ENCODE measurements around the gene RNF215. TPM values are rescaled to one million over a fixed set of nuclear protein-coding genes. Genes with fewer than 3 reads are reported as not detected.
A peak's percentile ranks its signal among the peaks of the same experiment; 100 is the strongest.

Gene RNF215
- total and polyA plus RNA-seq, 3 experiments from 2014 or later: 0.22 to 7.9 (median 6.3) TPM

- H3K36me3 ChIP-seq (ENCODE audit: insufficient read depth, low read length): no peaks in the 10 kb centered on the region
- H3K4me1 ChIP-seq (ENCODE audit: insufficient read depth, low read length): peaks cover 21% of the 10 kb centered on the region
- H3K27ac Mint-ChIP-seq: peak overlapping the region in 6 of 8 donors; percentile 4 to 98 (median 80)
- ChIA-PET POLR2A (interaction anchor here (0.6 to 1.7 kb wide), 3 partner anchors 33 to 107 kb away, joined by 3 to 6 read pairs (median 5); partner anchors contain the start of gene CASTOR1), CTCF (interaction anchor here (0.7 to 11.0 kb wide), 16 partner anchors 10 to 283 kb away, joined by 3 to 246 read pairs (median 5); partner anchors contain the start of genes CASTOR1 and MTFP1)
- H3K27ac ChIP-seq (ENCODE audit: low read depth, low read length): no peak overlapping the region
- H3K4me3 Mint-ChIP-seq: peak overlapping the region in 1 of 7 donors; percentile 40
- peaks cover 11 to 23% (median 11%) of the 10 kb centered on the region in 3 donors for H3K4me1 Mint-ChIP-seq
- DNase-seq: peak; percentile 64 to 84 (median 74)
- H3K27me3 Mint-ChIP-seq: peaks cover 17 to 39% of the 10 kb centered on the region in 2 donors
- H3K9me3 ChIP-seq (ENCODE audit: low read length): no peaks in the 10 kb centered on the region
- H3K36me3 Mint-ChIP-seq: no peaks in the 10 kb centered on the region
- no peak overlapping the region for H3K4me3 ChIP-seq (ENCODE audit: low read length)
- H3K27me3 ChIP-seq (ENCODE audit: insufficient read depth, low read length, poor library complexity, severe bottlenecking): peaks cover 6% of the 10 kb centered on the region
- no peaks in the 10 kb centered on the region for H3K9me3 Mint-ChIP-seq
Observed at GRCh38 chr22:30390974-30391691, 3.9 kb upstream of the RNF215 start.

- ChIA-PET POLR2A (no interaction called here), CTCF (interaction anchor here (0.7 to 11.0 kb wide), 15 partner anchors 12 to 279 kb away, joined by 3 to 246 read pairs (median 5); partner anchors contain the start of genes CASTOR1, CCDC157 and SF3A1)
- Mint-ChIP-seq H3K4me1 (peaks cover 10 to 20% (median 12%) of the 10 kb centered on the region in 3 donors), H3K36me3 (peaks cover 0 to 2% (median 0%) of the 10 kb centered on the region in 3 donors), H3K9me3 (no peaks in the 10 kb centered on the region), H3K27ac (peak overlapping the region in 3 of 8 donors; percentile 45 to 84 (median 77)), H3K4me3 (peak overlapping the region; percentile 63 to 93 (median 77)), H3K27me3 (peaks cover 4 to 12% of the 10 kb centered on the region in 2 donors)
- H3K4me3 ChIP-seq (ENCODE audit: low read length): peak overlapping the region; percentile 22
- peaks cover 4% of the 10 kb centered on the region for H3K4me1 ChIP-seq (ENCODE audit: insufficient read depth, low read length)
- no peaks in the 10 kb centered on the region for H3K36me3 ChIP-seq (ENCODE audit: insufficient read depth, low read length)
- H3K27me3 ChIP-seq (ENCODE audit: insufficient read depth, low read length, poor library complexity, severe bottlenecking): no peaks in the 10 kb centered on the region
- peak in 1 of 5 donors; percentile 39 for DNase-seq
- H3K27ac ChIP-seq (ENCODE audit: low read depth, low read length): no peak overlapping the region
- no peaks in the 10 kb centered on the region for H3K9me3 ChIP-seq (ENCODE audit: low read length)
Observed at GRCh38 chr22:30386608-30386959, 627 bp downstream of the RNF215 start.

- ChIA-PET POLR2A (no interaction called here), CTCF (interaction anchor here (0.7 to 11.0 kb wide), 10 partner anchors 13 to 282 kb away, joined by 3 to 246 read pairs (median 4); partner anchors contain the start of genes CASTOR1, CCDC157 and SF3A1)
- H3K9me3 ChIP-seq (ENCODE audit: low read length): no peaks in the 10 kb centered on the region
- Mint-ChIP-seq H3K27ac (peak overlapping the region in 2 of 8 donors; percentile 64 to 84), H3K27me3 (peaks cover 2 to 7% of the 10 kb centered on the region in 2 donors), H3K36me3 (peaks cover 0 to 2% (median 0%) of the 10 kb centered on the region in 3 donors), H3K4me3 (peak overlapping the region; percentile 63 to 85 (median 77)), H3K9me3 (no peaks in the 10 kb centered on the region), H3K4me1 (peaks cover 6 to 14% (median 6%) of the 10 kb centered on the region in 3 donors)
- no peak overlapping the region for H3K4me3 ChIP-seq (ENCODE audit: low read length)
- no peaks in the 10 kb centered on the region for H3K36me3 ChIP-seq (ENCODE audit: insufficient read depth, low read length)
- H3K4me1 ChIP-seq (ENCODE audit: insufficient read depth, low read length): no peaks in the 10 kb centered on the region
- DNase-seq: no peak
- no peak overlapping the region for H3K27ac ChIP-seq (ENCODE audit: low read depth, low read length)
- H3K27me3 ChIP-seq (ENCODE audit: insufficient read depth, low read length, poor library complexity, severe bottlenecking): no peaks in the 10 kb centered on the region
Observed at GRCh38 chr22:30385942-30386341, 1.3 kb downstream of the RNF215 start.

DNA sequence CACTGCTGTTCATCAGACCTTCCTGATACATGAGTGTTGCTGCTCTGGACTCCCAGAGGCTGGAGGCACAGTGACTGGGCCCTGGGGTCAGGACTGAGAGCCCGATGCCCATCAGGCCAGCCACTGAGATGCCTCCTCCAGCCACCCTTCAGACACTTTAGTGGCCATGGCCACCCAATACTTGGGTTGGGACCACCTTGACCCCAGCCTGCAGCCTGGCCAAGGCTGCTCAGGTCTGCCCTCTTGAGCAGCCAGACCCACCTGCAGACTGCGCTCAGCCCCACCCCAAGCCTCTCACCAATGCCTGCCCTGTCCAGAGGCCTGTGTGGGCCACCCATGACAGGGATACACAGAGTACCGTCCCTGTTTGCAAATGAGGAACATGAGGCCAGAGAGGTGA is 4.2 kb downstream of the RNF215 start:
- H3K36me3 Mint-ChIP-seq: peaks cover 0 to 2% (median 0%) of the 10 kb centered on the region in 3 donors
- H3K27me3 Mint-ChIP-seq: peaks cover 2 to 4% of the 10 kb centered on the region in 2 donors
- H3K27me3 ChIP-seq (ENCODE audit: insufficient read depth, low read length, poor library complexity, severe bottlenecking): no peaks in the 10 kb centered on the region
- no peak for DNase-seq
- no peak overlapping the region for H3K4me3 ChIP-seq (ENCODE audit: low read length)
- CTCF ChIA-PET: interaction anchor here (0.8 to 11.0 kb wide), 3 partner anchors 44 to 120 kb away, joined by 3 to 246 read pairs (median 4); partner anchors contain the start of gene CASTOR1
- H3K4me1 ChIP-seq (ENCODE audit: insufficient read depth, low read length): no peaks in the 10 kb centered on the region
- POLR2A ChIA-PET: no interaction called here
- H3K36me3 ChIP-seq (ENCODE audit: insufficient read depth, low read length): no peaks in the 10 kb centered on the region
- no peak overlapping the region for H3K27ac Mint-ChIP-seq
- H3K4me3 Mint-ChIP-seq: peak overlapping the region in 1 of 7 donors; percentile 44
- no peak overlapping the region for H3K27ac ChIP-seq (ENCODE audit: low read depth, low read length)
- peaks cover 5 to 14% (median 6%) of the 10 kb centered on the region in 3 donors for H3K4me1 Mint-ChIP-seq
- no peaks in the 10 kb centered on the region for H3K9me3 Mint-ChIP-seq
- H3K9me3 ChIP-seq (ENCODE audit: low read length): no peaks in the 10 kb centered on the region

DNA sequence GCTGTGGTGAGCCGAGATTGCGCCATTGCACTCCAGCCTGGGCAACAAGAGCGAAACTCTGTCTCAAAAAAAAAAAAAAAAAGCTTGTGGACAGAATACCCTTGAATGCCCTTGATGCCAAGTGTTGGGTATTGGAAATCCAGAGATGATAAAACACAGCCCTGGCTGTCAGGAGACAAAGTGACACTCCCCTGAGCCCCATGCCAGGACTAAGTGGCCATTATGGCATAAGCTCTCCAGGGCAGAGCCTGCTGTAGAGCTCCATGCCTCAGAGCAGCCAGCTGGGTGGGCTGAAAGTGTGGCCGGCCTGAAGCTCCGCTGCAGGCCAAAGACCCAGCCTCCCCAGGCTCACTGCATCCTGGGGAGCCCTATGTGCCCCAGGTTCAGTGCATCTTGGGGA is 4.9 kb downstream of the RNF215 start:
- Histone ChIP-seq H3K4me3 (ENCODE audit: low read length) (no peak overlapping the region), H3K4me1 (ENCODE audit: insufficient read depth, low read length) (no peaks in the 10 kb centered on the region), H3K27ac (ENCODE audit: low read depth, low read length) (no peak overlapping the region), H3K36me3 (ENCODE audit: insufficient read depth, low read length) (no peaks in the 10 kb centered on the region), H3K27me3 (ENCODE audit: insufficient read depth, low read length, poor library complexity, severe bottlenecking) (no peaks in the 10 kb centered on the region), H3K9me3 (ENCODE audit: low read length) (no peaks in the 10 kb centered on the region)
- Mint-ChIP-seq H3K27ac (no peak overlapping the region), H3K27me3 (peaks cover 0 to 1% of the 10 kb centered on the region in 2 donors), H3K4me1 (peaks cover 4 to 11% (median 5%) of the 10 kb centered on the region in 3 donors), H3K36me3 (peaks cover 0 to 2% (median 0%) of the 10 kb centered on the region in 3 donors), H3K9me3 (no peaks in the 10 kb centered on the region), H3K4me3 (no peak overlapping the region)
- DNase-seq: no peak
- POLR2A ChIA-PET: no interaction called here
- CTCF ChIA-PET: interaction anchor here (0.8 to 11.0 kb wide), 3 partner anchors 44 to 119 kb away, joined by 3 to 246 read pairs (median 4); partner anchors contain the start of gene CASTOR1

DNA sequence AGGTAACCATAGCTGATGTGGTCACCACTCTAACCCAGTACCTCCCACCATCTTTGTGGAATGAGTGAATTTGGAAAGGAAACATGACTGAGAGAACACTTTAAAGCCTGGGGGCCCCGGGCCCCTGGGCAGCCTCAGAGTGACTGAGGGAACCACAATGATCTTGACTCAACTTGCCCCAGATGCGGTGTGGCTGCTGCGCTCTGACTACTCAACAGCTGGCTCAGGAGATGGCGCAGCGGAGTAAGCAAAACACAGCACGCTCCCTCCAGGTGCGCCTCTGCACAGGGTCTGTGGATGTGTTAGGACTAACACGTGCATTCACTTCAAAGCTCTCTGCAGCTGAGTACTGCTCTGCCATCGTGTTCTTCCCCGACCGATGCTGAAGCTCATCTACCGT is 5.9 kb downstream of the RNF215 start:
- ChIA-PET POLR2A (no interaction called here), CTCF (interaction anchor here (1.3 to 1.4 kb wide), 2 partner anchors 10 to 93 kb away, joined by 3 to 6 read pairs; no protein-coding TSS in a partner anchor)
- no peaks in the 10 kb centered on the region for H3K36me3 ChIP-seq (ENCODE audit: insufficient read depth, low read length)
- no peak for DNase-seq
- no peak overlapping the region for H3K4me3 Mint-ChIP-seq
- H3K9me3 ChIP-seq (ENCODE audit: low read length): no peaks in the 10 kb centered on the region
- no peaks in the 10 kb centered on the region for H3K27me3 ChIP-seq (ENCODE audit: insufficient read depth, low read length, poor library complexity, severe bottlenecking)
- no peak overlapping the region for H3K4me3 ChIP-seq (ENCODE audit: low read length)
- no peaks in the 10 kb centered on the region for H3K27me3 Mint-ChIP-seq
- no peaks in the 10 kb centered on the region for H3K4me1 ChIP-seq (ENCODE audit: insufficient read depth, low read length)
- no peak overlapping the region for H3K27ac ChIP-seq (ENCODE audit: low read depth, low read length)
- peaks cover 0 to 2% (median 0%) of the 10 kb centered on the region in 3 donors for H3K36me3 Mint-ChIP-seq
- no peaks in the 10 kb centered on the region for H3K9me3 Mint-ChIP-seq
- H3K27ac Mint-ChIP-seq: no peak overlapping the region
- peaks cover 1 to 3% (median 2%) of the 10 kb centered on the region in 3 donors for H3K4me1 Mint-ChIP-seq

DNA sequence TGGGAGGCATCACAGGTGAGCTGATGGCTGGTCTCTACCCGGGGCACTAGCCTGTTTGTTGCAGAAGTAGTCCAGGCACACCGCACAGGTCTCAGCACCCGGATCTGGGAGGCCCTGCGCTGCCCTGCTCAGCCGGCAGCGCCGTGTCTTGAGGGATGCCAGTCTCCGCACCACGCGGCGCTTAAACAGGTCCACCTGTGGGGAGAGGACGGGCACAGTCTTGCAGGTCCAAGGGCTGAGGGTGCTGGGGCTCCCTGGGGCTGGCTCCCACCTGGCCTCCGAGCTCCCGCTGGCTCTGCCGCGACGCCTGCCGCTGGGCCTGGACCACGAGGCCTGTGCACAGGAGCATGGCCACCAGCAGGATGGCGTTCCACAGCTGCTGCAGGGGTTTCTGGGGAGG is 7.2 kb downstream of the RNF215 start:
- peak in 1 of 5 donors; percentile 32 for DNase-seq
- H3K4me3 Mint-ChIP-seq: no peak overlapping the region
- peaks cover 0 to 2% (median 0%) of the 10 kb centered on the region in 3 donors for H3K36me3 Mint-ChIP-seq
- H3K9me3 Mint-ChIP-seq: no peaks in the 10 kb centered on the region
- H3K27me3 ChIP-seq (ENCODE audit: insufficient read depth, low read length, poor library complexity, severe bottlenecking): no peaks in the 10 kb centered on the region
- H3K9me3 ChIP-seq (ENCODE audit: low read length): no peaks in the 10 kb centered on the region
- H3K36me3 ChIP-seq (ENCODE audit: insufficient read depth, low read length): no peaks in the 10 kb centered on the region
- H3K4me3 ChIP-seq (ENCODE audit: low read length): no peak overlapping the region
- no peak overlapping the region for H3K27ac Mint-ChIP-seq
- H3K27me3 Mint-ChIP-seq: no peaks in the 10 kb centered on the region
- H3K4me1 ChIP-seq (ENCODE audit: insufficient read depth, low read length): no peaks in the 10 kb centered on the region
- CTCF ChIA-PET: interaction anchor here (1.2 to 1.8 kb wide), 3 partner anchors 88 to 93 kb away, joined by 3 to 6 read pairs (median 4); partner anchors contain the start of gene CASTOR1
- H3K27ac ChIP-seq (ENCODE audit: low read depth, low read length): no peak overlapping the region
- no peaks in the 10 kb centered on the region for H3K4me1 Mint-ChIP-seq
- POLR2A ChIA-PET: no interaction called here
